Gastroesophageal sphincter (tissue), 3 donors: Measurements from ENCODE around the gene PHLDA2.

ENCODE experiments used
- EP300 ChIP-seq: sonication (generic); formaldehyde crosslinking; IDR thresholded peaks from one replicate; pipeline ENCODE4 v1.6.1; 2017; ENCODE audit warnings: antibody characterized with exemption, mild to moderate bottlenecking
- POLR2A ChIP-seq, 2 donors: fragments of 450-650 bp; IDR thresholded peaks; one replicate each; pipeline ENCODE4 v1.6.1; 2017; ENCODE audit warnings: antibody characterized with exemption in 2 of 2, mild to moderate bottlenecking in 2 of 2, moderate library complexity in 1 of 2
- POLR2AphosphoS5 ChIP-seq: sonication (generic); formaldehyde crosslinking; IDR thresholded peaks from one replicate; pipeline ENCODE4 v1.6.1; 2017; ENCODE audit warnings: antibody characterized with exemption
- TF ChIP-seq, protein P1 (sequence below), 4 experiments: fragments of 200-600 bp in 2 of 4; fragments of 450-650 bp in 2 of 4; sonication (generic) in 1 of 4; IDR thresholded peaks; one replicate each; pipeline ENCODE4 v1.5.1; 2017 to 2019; ENCODE audit warnings: antibody characterized with exemption in 4 of 4, mild to moderate bottlenecking in 2 of 4, moderate library complexity in 2 of 4

DNA sequence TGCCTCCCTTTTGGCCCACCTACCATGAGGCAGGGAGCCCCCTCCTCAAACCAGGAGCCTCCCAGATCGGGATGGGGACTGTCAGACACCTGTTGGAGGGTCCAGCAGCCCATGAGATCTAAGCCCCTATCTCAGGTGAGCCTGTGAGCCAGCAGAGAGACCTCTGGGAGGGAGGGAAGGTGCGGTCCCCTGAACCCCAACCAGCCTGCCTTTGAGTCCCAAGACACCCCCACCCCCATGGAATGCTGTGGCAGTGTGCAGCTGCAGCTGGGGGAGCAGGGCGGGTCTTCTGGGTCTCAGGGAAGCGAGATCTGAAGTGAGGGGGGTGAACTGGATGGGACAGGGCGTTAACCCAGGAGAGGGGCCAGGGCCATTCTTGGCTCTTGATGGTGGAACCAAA is 42.3 kb downstream of the PHLDA2 start:
- TF ChIP-seq, protein P1, sequence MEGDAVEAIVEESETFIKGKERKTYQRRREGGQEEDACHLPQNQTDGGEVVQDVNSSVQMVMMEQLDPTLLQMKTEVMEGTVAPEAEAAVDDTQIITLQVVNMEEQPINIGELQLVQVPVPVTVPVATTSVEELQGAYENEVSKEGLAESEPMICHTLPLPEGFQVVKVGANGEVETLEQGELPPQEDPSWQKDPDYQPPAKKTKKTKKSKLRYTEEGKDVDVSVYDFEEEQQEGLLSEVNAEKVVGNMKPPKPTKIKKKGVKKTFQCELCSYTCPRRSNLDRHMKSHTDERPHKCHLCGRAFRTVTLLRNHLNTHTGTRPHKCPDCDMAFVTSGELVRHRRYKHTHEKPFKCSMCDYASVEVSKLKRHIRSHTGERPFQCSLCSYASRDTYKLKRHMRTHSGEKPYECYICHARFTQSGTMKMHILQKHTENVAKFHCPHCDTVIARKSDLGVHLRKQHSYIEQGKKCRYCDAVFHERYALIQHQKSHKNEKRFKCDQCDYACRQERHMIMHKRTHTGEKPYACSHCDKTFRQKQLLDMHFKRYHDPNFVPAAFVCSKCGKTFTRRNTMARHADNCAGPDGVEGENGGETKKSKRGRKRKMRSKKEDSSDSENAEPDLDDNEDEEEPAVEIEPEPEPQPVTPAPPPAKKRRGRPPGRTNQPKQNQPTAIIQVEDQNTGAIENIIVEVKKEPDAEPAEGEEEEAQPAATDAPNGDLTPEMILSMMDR (IDR thresholded peaks at IDR 0.05): no peak
- no peak for TF ChIP-seq EP300
- no peak for TF ChIP-seq POLR2AphosphoS5
- TF ChIP-seq POLR2A (IDR thresholded peaks at IDR 0.05): no peak
